Tibial artery (tissue), 4 donors: ENCODE measurements around the gene PUDP.

ENCODE experiments used
- DNase-seq, 2 donors: peaks; one replicate each; pipeline ENCODE4 v3.0.0-alpha.2; 2019
- H3K27ac ChIP-seq, 2 donors: fragments of 200-600 bp; sonication (generic) in 1 of 2; 1 replicate in 1 of 2; 2 replicates in 1 of 2; pipeline ENCODE4 v1.5.1; 2018 to 2019; ENCODE audit warnings: mild to moderate bottlenecking in 1 of 2
- H3K27me3 ChIP-seq, 2 donors: fragments of 200-600 bp; sonication (generic) in 1 of 2; one replicate each; pipeline versions ENCODE4 v1.5.1 to v1.6.0; 2016 to 2019
- H3K36me3 ChIP-seq, 3 donors: fragments of 200-600 bp; sonication (generic) in 2 of 3; one replicate each; pipeline ENCODE4 v1.5.1; 2016 to 2019; ENCODE audit warnings: mild to moderate bottlenecking in 2 of 3
- H3K4me1 ChIP-seq, 4 donors: fragments of 200-600 bp; sonication (generic) in 2 of 4; 1 replicate in 3 of 4; 2 replicates in 1 of 4; pipeline ENCODE4 v1.5.1; 2016 to 2019
- H3K4me3 ChIP-seq, 2 donors: fragments of 200-600 bp; sonication (generic) in 1 of 2; 1 replicate in 1 of 2; 2 replicates in 1 of 2; pipeline ENCODE4 v1.5.1; 2018 to 2019; ENCODE audit warnings: mild to moderate bottlenecking in 2 of 2
- H3K9me3 ChIP-seq, 3 donors: fragments of 200-600 bp; sonication (generic) in 1 of 3; one replicate each; pipeline ENCODE4 v1.5.1; 2016 to 2019
- CTCF ChIP-seq, 2 experiments: fragments of 200-600 bp in 1 of 2; fragments of 450-650 bp in 1 of 2; IDR thresholded peaks; one replicate each; pipeline ENCODE4 v1.5.1; 2017 to 2019; ENCODE audit warnings: antibody characterized with exemption in 2 of 2, mild to moderate bottlenecking in 1 of 2, moderate library complexity in 1 of 2
- intact Hi-C: fragments of 100-400 bp; cut with DNase I; formaldehyde crosslinking; loops from one replicate; pipeline ENCODE4 v1.15.0; 2023; ENCODE audit warnings: low total_unique reads

PUDP gene

GRCh38 chrX:7131621-7132020 is 16.3 kb downstream of the PUDP start:
- intact Hi-C loops, result no loop called here
- no peaks in the 10 kb centered on the region for H3K27me3 ChIP-seq
- no peak for TF ChIP-seq CTCF (IDR thresholded peaks at IDR 0.05)
- no peak for DNase-seq
- no peak overlapping the region for H3K4me3 ChIP-seq
- no peaks in the 10 kb centered on the region for H3K4me1 ChIP-seq
- H3K27ac ChIP-seq, result no peak overlapping the region
- H3K9me3 ChIP-seq, result no peaks in the 10 kb centered on the region
- no peaks in the 10 kb centered on the region for H3K36me3 ChIP-seq

DNA sequence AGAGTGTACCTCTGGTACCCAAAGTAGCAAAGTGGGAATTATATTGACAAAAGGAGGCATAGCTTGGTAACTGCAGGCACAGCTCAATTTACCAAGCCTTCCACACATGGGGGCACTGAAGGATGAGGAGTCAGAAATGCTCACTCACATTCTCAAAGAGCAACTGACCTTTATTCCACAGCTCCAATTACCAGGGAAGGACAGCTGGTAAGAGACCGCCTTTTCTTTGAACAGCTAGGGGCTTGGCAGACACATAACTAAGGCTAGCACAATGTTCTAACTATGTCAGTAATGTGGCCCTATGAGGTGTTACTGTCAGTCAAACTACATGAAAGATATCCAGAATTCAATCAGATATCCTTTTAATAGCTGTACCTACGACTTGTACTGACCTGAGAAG is 20.9 kb downstream of the PUDP start:
- DNase-seq, result no peak
- no peak for TF ChIP-seq CTCF (IDR thresholded peaks at IDR 0.05)
- H3K36me3 ChIP-seq, result no peaks in the 10 kb centered on the region
- H3K4me1 ChIP-seq, result no peaks in the 10 kb centered on the region
- no peaks in the 10 kb centered on the region for H3K27me3 ChIP-seq
- H3K27ac ChIP-seq, result no peak overlapping the region
- H3K4me3 ChIP-seq, result no peak overlapping the region
- H3K9me3 ChIP-seq, result no peaks in the 10 kb centered on the region
- intact Hi-C loops, result no loop called here

DNA sequence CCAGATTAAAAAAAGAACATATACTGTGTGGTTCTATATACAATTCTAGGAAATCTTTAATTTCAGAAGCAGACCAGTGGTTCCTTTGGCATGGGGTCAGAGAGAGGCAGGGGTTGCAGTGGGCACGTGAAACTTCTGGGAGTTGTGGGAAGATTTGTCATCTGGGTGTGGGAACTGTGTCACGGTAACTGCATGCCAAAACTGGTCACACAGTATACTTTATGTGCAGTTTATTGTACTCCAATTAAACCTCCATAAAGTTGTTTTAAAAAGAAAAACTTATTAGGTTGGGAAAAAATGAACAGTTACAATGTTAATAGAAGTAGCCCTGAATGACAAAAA is 27.1 kb downstream of the PUDP start:
- H3K9me3 ChIP-seq, result no peaks in the 10 kb centered on the region
- H3K27me3 ChIP-seq, result no peaks in the 10 kb centered on the region
- intact Hi-C loops, result no loop called here
- H3K4me3 ChIP-seq, result no peak overlapping the region
- no peak overlapping the region for H3K27ac ChIP-seq
- H3K4me1 ChIP-seq, result no peaks in the 10 kb centered on the region
- H3K36me3 ChIP-seq, result no peaks in the 10 kb centered on the region
- no peak for TF ChIP-seq CTCF (IDR thresholded peaks at IDR 0.05)
- no peak for DNase-seq

- no peak for TF ChIP-seq CTCF (IDR thresholded peaks at IDR 0.05)
- intact Hi-C loops, result no loop called here
- Histone ChIP-seq H3K36me3 (no peaks in the 10 kb centered on the region), H3K27me3 (no peaks in the 10 kb centered on the region), H3K4me3 (no peak overlapping the region), H3K27ac (no peak overlapping the region), H3K4me1 (no peaks in the 10 kb centered on the region), H3K9me3 (no peaks in the 10 kb centered on the region)
- DNase-seq, result no peak
Measured at GRCh38 chrX:7119950-7120877, 27.7 kb downstream of the PUDP start.

DNA sequence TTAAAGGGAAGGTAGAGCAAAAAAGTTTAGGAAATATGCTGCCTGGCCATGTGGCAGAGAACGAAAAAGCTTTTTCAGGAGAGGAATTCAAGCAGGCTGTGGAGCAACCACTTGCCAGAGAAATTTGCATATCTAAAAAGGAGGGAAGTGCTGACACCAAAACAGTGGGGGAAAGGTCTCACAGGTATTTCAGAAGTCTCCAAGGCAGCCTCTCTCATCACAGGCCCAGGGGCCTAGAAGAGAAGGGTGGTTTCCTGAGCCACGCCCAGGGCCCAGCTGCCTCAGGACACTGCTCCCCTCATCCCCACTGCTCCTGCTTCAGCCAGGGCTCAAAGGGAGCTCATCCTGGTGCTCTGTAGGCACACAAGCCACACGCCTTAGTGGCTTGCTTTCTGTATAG is 30.4 kb downstream of the PUDP start:
- Histone ChIP-seq H3K4me3 (no peak overlapping the region), H3K9me3 (no peaks in the 10 kb centered on the region), H3K4me1 (no peaks in the 10 kb centered on the region), H3K36me3 (no peaks in the 10 kb centered on the region), H3K27ac (no peak overlapping the region), H3K27me3 (no peaks in the 10 kb centered on the region)
- DNase-seq, result no peak
- no peak for TF ChIP-seq CTCF (IDR thresholded peaks at IDR 0.05)
- intact Hi-C loops, result no loop called here
